IgD-negative memory B cell (primary cell): ENCODE measurements around the gene CACNG7. TPM values are rescaled to one million over a fixed set of nuclear protein-coding genes. Genes with fewer than 3 reads are reported as not detected.

Experiments
- H3K27ac Mint-ChIP-seq, 3 donors: one replicate each; pipeline ENCODE4 v1.8.0; 2020 to 2022; ENCODE audit warnings: mild to moderate bottlenecking in 3 of 3, mixed read lengths in 3 of 3, moderate library complexity in 1 of 3
- H3K27me3 Mint-ChIP-seq: one replicate; pipeline ENCODE4 v1.8.0; 2021; ENCODE audit warnings: mixed read lengths
- H3K36me3 Mint-ChIP-seq: one replicate; pipeline ENCODE4 v1.8.0; 2020; ENCODE audit warnings: mild to moderate bottlenecking, mixed read lengths
- H3K4me1 Mint-ChIP-seq, 3 donors: one replicate each; pipeline ENCODE4 v1.8.0; 2020 to 2022; ENCODE audit warnings: mixed read lengths in 3 of 3, mild to moderate bottlenecking in 1 of 3
- H3K4me3 Mint-ChIP-seq, 4 donors: one replicate each; pipeline ENCODE4 v1.8.0; 2020 to 2022; ENCODE audit warnings: mild to moderate bottlenecking in 4 of 4, mixed read lengths in 4 of 4, moderate library complexity in 3 of 4
- H3K9me3 Mint-ChIP-seq, 3 donors: one replicate each; pipeline ENCODE4 v1.8.0; 2020 to 2021; ENCODE audit warnings: mixed read lengths in 3 of 3, mild to moderate bottlenecking in 1 of 3
- polyA plus RNA-seq: library from polyadenylated mRNA; unstranded; fragments of 300-500 nt; fragmentation: Illumina TruSeq; gene quantifications from one replicate; pipeline ENCODE4 v1.2.3, GENCODE V29; 2021

The CACNG7 gene
- polyA plus RNA-seq, 1 donor from 2014 or later = not detected

- Mint-ChIP-seq H3K4me3 (peak within 1 kb of the TSS in 1 of 4 donors; percentile 75), H3K9me3 (peaks cover 1 to 8% (median 3%) of the 10 kb centered on the region in 3 donors), H3K4me1 (no peaks in the 10 kb centered on the region), H3K27ac (no peak within 1 kb of the TSS), H3K27me3 (peaks cover 43% of the 10 kb centered on the region), H3K36me3 (peaks cover 2% of the 10 kb centered on the region)
Observed at GRCh38 chr19:53962887-53963431, 53.9 kb downstream of the CACNG7 start, which contains the start of gene CACNG8. TSS of gene CACNG8 (plus strand) at chr19:53962937.

DNA sequence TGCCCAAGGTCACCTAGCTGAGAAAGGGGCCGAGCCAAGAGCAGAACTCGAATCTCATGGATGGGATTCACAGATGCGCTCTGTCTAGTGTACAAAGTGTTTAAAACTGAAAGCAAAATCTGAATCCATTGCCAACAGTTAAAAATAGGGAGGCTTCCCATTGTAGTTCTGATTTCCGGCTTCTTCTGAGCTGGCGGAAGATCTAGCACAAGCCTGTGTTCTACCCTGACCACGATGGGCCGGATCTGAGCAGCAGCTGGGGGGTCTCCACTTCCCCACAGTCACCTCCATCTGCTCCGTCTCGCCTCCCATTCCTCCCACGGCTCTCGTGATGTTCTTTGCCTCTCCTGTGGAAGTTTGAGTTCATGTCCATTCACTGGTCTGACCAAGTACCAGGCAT is 56.0 kb downstream of the CACNG7 start:
- peaks cover 2% of the 10 kb centered on the region for H3K36me3 Mint-ChIP-seq

GRCh38 chr19:53966931-53967330 is 57.9 kb downstream of the CACNG7 start:
- Mint-ChIP-seq H3K4me1 (no peaks in the 10 kb centered on the region), H3K9me3 (peaks cover 0 to 8% (median 3%) of the 10 kb centered on the region in 3 donors), H3K27me3 (peaks cover 30% of the 10 kb centered on the region), H3K36me3 (peaks cover 2% of the 10 kb centered on the region), H3K27ac (no peak overlapping the region), H3K4me3 (no peak overlapping the region)

More for the DNA sequence above, 56.0 kb downstream of the CACNG7 start:
- H3K27me3 Mint-ChIP-seq = peaks cover 40% of the 10 kb centered on the region
- H3K27ac Mint-ChIP-seq = no peak overlapping the region
- no peaks in the 10 kb centered on the region for H3K4me1 Mint-ChIP-seq
- peaks cover 0 to 8% (median 3%) of the 10 kb centered on the region in 3 donors for H3K9me3 Mint-ChIP-seq
- H3K4me3 Mint-ChIP-seq = no peak overlapping the region

DNA sequence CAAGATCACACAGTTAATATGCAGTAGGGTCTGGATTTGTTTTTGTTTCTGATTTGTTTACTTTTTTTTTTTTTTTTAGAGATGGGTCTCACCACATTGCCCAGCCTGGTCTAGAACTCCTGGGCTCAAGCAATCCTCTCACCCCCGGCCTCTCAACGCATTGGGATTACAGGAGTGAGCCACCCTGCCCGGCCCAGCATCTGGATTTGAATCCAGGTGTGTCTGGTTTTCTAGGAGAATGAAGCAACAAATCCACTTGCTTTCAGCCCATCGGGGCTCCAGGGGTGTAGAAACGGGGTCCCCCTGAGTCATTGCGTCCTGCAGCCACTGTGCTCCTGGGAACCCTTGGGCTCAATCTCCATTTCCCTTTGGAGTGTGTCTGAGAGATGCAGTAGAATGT is 60.3 kb downstream of the CACNG7 start:
- Mint-ChIP-seq H3K27ac (no peak overlapping the region), H3K27me3 (peaks cover 21% of the 10 kb centered on the region), H3K9me3 (peaks cover 1 to 6% (median 3%) of the 10 kb centered on the region in 3 donors), H3K4me3 (no peak overlapping the region), H3K4me1 (no peaks in the 10 kb centered on the region), H3K36me3 (peaks cover 2% of the 10 kb centered on the region)

- H3K36me3 Mint-ChIP-seq = no peaks in the 10 kb centered on the region
- no peak overlapping the region for H3K27ac Mint-ChIP-seq
- H3K4me1 Mint-ChIP-seq = no peaks in the 10 kb centered on the region
- H3K4me3 Mint-ChIP-seq = no peak overlapping the region
- H3K9me3 Mint-ChIP-seq = peaks cover 0 to 3% (median 1%) of the 10 kb centered on the region in 3 donors
- peaks cover 9% of the 10 kb centered on the region for H3K27me3 Mint-ChIP-seq
Observed at GRCh38 chr19:53971673-53972072, 62.6 kb downstream of the CACNG7 start.

GRCh38 chr19:53977429-53977990 is 68.4 kb downstream of the CACNG7 start:
- peaks cover 37% of the 10 kb centered on the region for H3K27me3 Mint-ChIP-seq
- peak overlapping the region in 1 of 3 donors; percentile 75 for H3K27ac Mint-ChIP-seq
- peaks cover 4 to 10% (median 6%) of the 10 kb centered on the region in 3 donors for H3K4me1 Mint-ChIP-seq
- H3K36me3 Mint-ChIP-seq = peaks cover 2% of the 10 kb centered on the region
- H3K4me3 Mint-ChIP-seq = peak overlapping the region; percentile 70 to 93 (median 84)
- peaks cover 3 to 20% (median 9%) of the 10 kb centered on the region in 3 donors for H3K9me3 Mint-ChIP-seq

DNA sequence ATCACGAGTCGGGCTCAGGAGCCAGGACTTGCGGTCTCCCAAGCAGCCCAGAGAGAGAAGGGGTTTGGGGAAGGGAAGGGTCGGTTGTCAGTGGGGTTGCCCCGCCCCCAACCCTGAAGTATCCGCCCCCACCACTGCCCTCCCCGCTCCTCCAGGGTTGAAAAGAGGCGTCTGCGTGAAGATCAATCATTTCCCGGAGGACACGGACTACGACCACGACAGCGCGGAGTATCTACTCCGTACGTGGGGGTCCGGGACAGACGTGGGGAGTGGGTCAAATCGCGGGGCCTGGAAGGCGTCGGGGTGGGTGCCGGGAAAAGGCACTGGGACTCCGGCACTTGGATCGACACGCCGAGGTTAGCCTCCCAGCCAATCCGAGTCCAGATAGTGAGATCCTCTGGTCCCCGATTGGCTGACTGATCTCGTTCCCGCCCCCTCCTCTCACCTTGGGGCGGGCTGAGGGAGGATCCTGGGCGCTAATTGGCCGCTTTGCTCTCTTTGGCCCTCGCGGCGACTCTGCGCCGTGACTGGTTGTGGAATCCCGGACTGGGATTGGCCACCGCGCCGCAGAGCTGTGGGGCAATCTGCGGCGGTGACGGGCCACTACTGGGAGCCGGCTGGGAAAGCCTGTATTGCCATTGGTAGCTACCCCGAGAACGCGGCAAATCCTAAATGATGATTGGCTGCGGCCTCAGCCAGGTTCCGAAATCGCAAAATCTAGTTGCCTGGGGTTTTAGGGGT is 69.1 kb downstream of the CACNG7 start:
- Mint-ChIP-seq H3K4me1 (peaks cover 4 to 11% (median 6%) of the 10 kb centered on the region in 3 donors), H3K36me3 (peaks cover 3% of the 10 kb centered on the region), H3K27ac (no peak overlapping the region), H3K27me3 (peaks cover 37% of the 10 kb centered on the region), H3K9me3 (peaks cover 3 to 20% (median 9%) of the 10 kb centered on the region in 3 donors), H3K4me3 (peak overlapping the region; percentile 70 to 93 (median 84))

DNA sequence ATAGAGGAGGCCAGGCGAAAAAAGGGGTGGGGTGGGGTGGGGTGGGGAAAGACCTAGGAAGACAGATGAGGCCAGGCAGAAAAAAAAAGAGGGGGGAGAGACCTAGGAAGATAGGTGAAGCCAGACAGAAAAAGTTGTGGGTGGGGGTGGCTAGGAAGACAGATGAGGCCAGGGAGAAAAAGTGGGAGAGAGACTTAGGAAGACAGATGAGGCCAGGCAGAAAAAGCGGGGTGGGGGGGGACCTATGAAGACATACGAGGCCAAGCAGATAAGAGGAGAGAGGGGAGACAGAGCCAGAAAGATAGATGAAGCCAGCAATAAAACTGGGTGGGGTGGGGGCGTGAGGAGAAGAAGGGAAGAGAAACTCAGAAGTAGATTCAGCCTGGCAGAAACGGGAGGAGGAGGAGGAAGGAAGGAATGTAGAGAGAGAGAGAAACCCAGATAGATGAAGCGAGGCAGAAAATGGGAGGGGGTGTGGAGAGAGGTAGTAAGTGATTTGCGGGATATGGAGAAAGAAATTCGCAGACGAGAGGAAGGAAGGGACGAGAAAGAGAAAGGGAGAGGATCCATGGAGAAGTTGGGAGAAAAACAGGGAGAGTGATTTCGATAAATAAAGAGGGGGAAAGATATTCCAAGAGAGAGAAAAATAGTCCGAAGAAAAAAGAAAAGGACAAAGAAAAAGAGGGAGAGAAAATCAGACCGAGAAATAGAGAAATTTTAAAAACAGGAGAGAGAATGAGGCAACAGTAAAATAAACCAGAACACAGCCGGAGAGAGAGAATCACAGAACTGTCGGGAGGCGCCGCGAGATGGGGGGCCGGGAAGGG is 70.1 kb downstream of the CACNG7 start:
- H3K27me3 Mint-ChIP-seq = peaks cover 37% of the 10 kb centered on the region
- H3K4me1 Mint-ChIP-seq = peaks cover 4 to 11% (median 6%) of the 10 kb centered on the region in 3 donors
- no peak overlapping the region for H3K27ac Mint-ChIP-seq
- peaks cover 3 to 20% (median 9%) of the 10 kb centered on the region in 3 donors for H3K9me3 Mint-ChIP-seq
- peaks cover 4% of the 10 kb centered on the region for H3K36me3 Mint-ChIP-seq
- peak overlapping the region in 2 of 4 donors; percentile 38 to 51 for H3K4me3 Mint-ChIP-seq

- peaks cover 1 to 20% (median 9%) of the 10 kb centered on the region in 3 donors for H3K9me3 Mint-ChIP-seq
Observed at GRCh38 chr19:53980539-53981375, 71.7 kb downstream of the CACNG7 start.

GRCh38 chr19:53981376-53981951 is 72.4 kb downstream of the CACNG7 start:
- Mint-ChIP-seq H3K27ac (no peak overlapping the region), H3K4me1 (peaks cover 4 to 11% (median 6%) of the 10 kb centered on the region in 3 donors), H3K4me3 (peak overlapping the region in 2 of 4 donors; percentile 65 to 72), H3K9me3 (peaks cover 1 to 20% (median 9%) of the 10 kb centered on the region in 3 donors), H3K27me3 (peaks cover 35% of the 10 kb centered on the region), H3K36me3 (peaks cover 4% of the 10 kb centered on the region)

More at GRCh38 chr19:53980539-53981375, 71.7 kb downstream of the CACNG7 start:
- Mint-ChIP-seq H3K27ac (no peak overlapping the region), H3K4me3 (peak overlapping the region in 3 of 4 donors; percentile 13 to 67 (median 54)), H3K27me3 (peaks cover 35% of the 10 kb centered on the region), H3K36me3 (peaks cover 4% of the 10 kb centered on the region), H3K4me1 (peaks cover 4 to 11% (median 6%) of the 10 kb centered on the region in 3 donors)

DNA sequence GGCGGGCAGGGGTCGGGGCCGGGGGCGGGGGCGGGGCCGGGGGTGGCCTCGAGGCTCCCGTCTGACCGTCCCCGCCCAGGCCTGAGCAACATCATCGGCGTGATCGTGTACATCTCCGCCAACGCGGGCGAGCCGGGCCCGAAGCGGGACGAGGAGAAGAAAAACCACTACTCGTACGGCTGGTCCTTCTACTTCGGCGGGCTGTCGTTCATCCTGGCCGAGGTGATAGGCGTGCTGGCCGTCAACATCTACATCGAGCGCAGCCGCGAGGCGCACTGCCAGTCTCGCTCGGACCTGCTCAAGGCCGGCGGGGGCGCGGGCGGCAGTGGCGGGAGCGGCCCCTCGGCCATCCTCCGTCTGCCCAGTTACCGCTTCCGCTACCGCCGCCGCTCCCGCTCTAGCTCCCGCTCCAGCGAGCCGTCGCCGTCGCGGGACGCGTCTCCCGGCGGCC is 72.9 kb downstream of the CACNG7 start:
- H3K4me3 Mint-ChIP-seq = no peak overlapping the region
- H3K27ac Mint-ChIP-seq = no peak overlapping the region
- H3K4me1 Mint-ChIP-seq = peaks cover 4 to 11% (median 6%) of the 10 kb centered on the region in 3 donors
- H3K9me3 Mint-ChIP-seq = peaks cover 1 to 18% (median 9%) of the 10 kb centered on the region in 3 donors
- peaks cover 35% of the 10 kb centered on the region for H3K27me3 Mint-ChIP-seq
- H3K36me3 Mint-ChIP-seq = peaks cover 4% of the 10 kb centered on the region

DNA sequence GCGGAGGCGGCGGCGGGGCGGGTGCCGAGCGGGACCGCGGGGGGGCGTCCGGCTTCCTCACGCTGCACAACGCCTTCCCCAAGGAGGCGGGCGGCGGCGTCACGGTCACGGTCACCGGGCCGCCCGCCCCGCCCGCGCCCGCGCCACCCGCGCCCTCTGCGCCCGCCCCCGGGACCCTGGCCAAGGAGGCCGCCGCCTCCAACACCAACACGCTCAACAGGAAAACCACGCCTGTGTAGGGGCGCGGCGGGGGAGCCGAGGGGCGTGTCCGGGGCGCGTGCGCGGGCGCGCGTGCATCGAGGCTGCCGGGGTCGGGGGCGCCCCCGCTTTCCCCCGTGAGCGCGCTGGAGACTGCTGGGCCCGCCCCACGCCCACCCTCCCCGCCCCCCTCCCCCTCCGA is 73.5 kb downstream of the CACNG7 start:
- Mint-ChIP-seq H3K27me3 (peaks cover 31% of the 10 kb centered on the region), H3K36me3 (peaks cover 4% of the 10 kb centered on the region), H3K9me3 (peaks cover 1 to 15% (median 9%) of the 10 kb centered on the region in 3 donors), H3K4me1 (peaks cover 2 to 9% (median 2%) of the 10 kb centered on the region in 3 donors), H3K4me3 (no peak overlapping the region), H3K27ac (no peak overlapping the region)

DNA sequence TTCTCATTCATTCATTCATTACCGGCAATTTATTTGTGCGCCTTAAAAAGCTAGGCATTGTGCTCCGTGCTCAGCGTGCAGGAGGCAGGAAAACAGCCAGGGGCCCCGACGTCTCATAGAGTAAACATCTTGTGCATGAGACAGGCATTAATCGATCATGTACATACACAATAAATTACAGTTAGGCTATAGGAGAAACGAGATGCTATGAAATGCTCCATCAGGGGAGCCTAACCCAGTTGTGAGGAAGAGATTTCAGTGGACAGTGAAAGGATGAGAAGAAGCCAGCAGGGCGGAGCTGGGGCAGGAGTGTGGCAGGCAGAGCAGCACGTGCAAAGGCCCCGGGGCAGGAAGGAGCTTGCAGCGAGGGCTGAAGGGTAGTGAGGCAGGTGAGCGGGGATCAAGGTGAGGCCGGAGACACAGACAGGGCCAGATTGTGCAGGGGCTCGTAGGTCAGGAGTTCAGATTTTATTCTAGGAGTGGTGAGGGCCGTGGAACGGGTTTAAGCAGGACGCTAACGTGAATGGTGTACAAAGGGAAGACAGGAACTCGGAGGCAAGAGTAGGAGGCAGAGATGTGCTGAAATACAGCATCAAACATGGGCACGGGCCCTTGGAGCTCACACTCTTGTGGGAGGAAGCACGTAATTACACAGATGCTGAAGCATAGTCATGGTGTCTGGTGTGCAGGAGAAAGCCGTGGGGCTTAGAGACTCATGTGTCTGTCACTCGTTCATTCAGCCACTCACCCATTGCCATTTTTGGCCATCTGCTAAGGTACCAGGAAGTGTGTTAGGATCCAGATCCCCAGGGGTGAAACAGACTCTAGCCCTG is 74.6 kb downstream of the CACNG7 start:
- Mint-ChIP-seq H3K4me1 (peaks cover 0 to 6% (median 2%) of the 10 kb centered on the region in 3 donors), H3K9me3 (peaks cover 1 to 14% (median 9%) of the 10 kb centered on the region in 3 donors), H3K27ac (no peak overlapping the region), H3K27me3 (peaks cover 25% of the 10 kb centered on the region), H3K36me3 (peaks cover 4% of the 10 kb centered on the region), H3K4me3 (no peak overlapping the region)
